GM19035 (cell line): ENCODE measurements around the gene SLITRK1.

Source experiments
- ATAC-seq: cut with Tn5 transposase; IDR thresholded peaks from one replicate; pipeline ENCODE4 v1.9.1; 2021; ENCODE audit not compliant: unreplicated experiment

The SLITRK1 gene

DNA sequence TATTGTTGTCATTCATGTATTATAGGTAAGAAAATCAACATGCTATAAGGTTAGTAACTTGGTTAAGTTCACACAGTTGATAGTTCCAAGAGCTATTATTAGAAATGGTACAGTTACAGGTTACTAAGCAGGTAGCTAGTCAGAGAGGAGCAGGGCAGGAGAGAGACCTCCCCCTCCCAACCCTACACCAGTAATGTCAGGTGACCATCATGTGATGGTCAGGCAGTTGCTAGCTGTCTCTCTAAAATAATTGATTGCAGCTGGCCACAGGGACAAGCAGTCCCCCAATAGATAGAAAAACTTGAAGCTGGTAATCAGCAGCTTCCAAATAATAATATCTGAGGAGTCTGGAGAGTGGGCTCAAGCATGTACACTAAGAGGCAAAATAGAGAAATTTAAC is 14.6 kb downstream of the SLITRK1 start:
- no peak for ATAC-seq

GRCh38 chr13:83865161-83866137 is 16.8 kb downstream of the SLITRK1 start:
- no peak for ATAC-seq

GRCh38 chr13:83853771-83854170 is 28.5 kb downstream of the SLITRK1 start:
- ATAC-seq = no peak

GRCh38 chr13:83845106-83845505 is 37.2 kb downstream of the SLITRK1 start:
- ATAC-seq = no peak

GRCh38 chr13:83839146-83839545 is 43.1 kb downstream of the SLITRK1 start:
- ATAC-seq = no peak

DNA sequence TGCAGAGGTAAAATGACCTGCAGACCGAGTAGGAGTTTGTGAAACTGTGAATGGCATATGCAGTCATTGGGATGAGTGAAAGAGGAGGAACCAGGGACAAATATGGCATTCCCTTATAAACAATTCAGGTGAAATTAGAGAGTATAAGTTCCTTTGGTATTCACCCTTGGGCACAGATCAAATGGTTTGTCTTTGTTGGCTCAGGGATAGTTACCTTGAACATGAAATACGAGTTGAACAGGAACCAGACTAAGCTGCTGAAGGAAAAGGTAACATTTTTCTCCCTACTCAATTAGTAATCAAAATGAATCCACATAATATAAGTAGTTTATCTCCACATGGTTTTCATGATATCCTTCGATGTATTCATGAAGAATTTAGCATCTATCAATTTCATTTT is 50.5 kb downstream of the SLITRK1 start:
- ATAC-seq = no peak

DNA sequence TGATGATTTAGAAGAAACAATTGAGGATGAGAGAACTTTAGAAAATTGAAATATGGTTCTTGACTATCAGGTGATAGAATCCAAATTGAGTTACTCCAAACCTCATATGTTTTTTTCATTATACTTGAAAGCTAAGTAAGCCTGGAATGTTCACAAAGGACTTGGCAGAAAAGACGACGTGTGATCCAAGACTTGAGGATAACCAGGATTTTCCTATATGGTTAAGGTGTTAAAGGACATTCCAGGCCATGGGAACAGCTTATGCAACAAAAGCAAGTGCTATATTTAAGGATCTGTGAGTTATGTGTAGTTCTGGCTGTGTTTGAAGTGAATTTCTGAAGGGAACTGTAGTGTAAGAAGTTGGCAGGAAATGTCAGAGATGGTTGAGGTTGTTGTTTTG is 52.5 kb downstream of the SLITRK1 start:
- no peak for ATAC-seq

DNA sequence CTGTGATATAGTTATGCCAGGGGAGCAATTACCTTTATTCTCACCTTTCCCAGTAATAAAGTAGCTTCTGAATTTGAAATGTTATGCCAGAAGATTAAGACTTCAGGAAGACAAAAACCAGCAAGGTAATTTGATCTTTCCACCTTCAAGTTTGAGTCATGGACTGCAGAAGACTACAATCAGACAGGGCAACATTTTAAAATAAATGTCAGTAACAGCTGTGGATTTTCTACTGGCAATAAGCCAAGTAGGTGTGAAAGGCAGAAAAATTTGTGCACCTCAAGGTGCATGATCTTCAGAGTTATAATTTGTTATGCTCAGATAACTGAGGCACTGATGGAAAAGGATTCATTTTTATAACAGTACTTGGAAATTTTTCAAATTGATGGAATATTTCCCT is 54.9 kb downstream of the SLITRK1 start:
- no peak for ATAC-seq
